HG03196 (cell line): ENCODE data around the gene SPAG16.

Source experiments
- ATAC-seq: cut with Tn5 transposase; IDR thresholded peaks from one replicate; pipeline ENCODE4 v1.9.1; 2021; ENCODE audit not compliant: unreplicated experiment

SPAG16 gene

GRCh38 chr2:214451516-214452275 is 1167.4 kb downstream of the SPAG16 start:
- ATAC-seq = no peak
